Tibial nerve (tissue), 4 donors: ENCODE data around the gene USP24.

Source experiments
- CTCF ChIP-seq, 5 experiments: fragments of 200-600 bp in 3 of 5; fragments of 450-650 bp in 2 of 5; sonication (generic) in 3 of 5; IDR thresholded peaks; one replicate each; pipeline ENCODE4 v1.5.1; 2016 to 2019; ENCODE audit warnings: antibody characterized with exemption in 5 of 5, mild to moderate bottlenecking in 3 of 5, moderate library complexity in 2 of 5
- EP300 ChIP-seq, 2 donors: sonication (generic); formaldehyde crosslinking; IDR thresholded peaks; one replicate each; pipeline ENCODE4 v1.6.1; 2017; ENCODE audit warnings: antibody characterized with exemption in 2 of 2, mild to moderate bottlenecking in 1 of 2
- POLR2A ChIP-seq, 2 donors: fragments of 450-650 bp; IDR thresholded peaks; one replicate each; pipeline ENCODE4 v1.6.1; 2017; ENCODE audit warnings: antibody characterized with exemption in 2 of 2, mild to moderate bottlenecking in 2 of 2, moderate library complexity in 2 of 2

GRCh38 chr1:55239548-55239947 lies 24.4 kb upstream of the USP24 start:
- TF ChIP-seq POLR2A (IDR thresholded peaks at IDR 0.05) (no peak), CTCF (IDR thresholded peaks at IDR 0.05) (no peak), EP300 (IDR thresholded peaks at IDR 0.05) (no peak)
